HCT116 (cell line): ENCODE measurements around the gene ASS1. TPM values are rescaled to one million over a fixed set of nuclear protein-coding genes. Genes with fewer than 3 reads are reported as not detected.

ENCODE experiments used
- ATAC-seq: fragments of 200-7000 bp; cut with Tn5 transposase; 2 replicates; pipeline ENCODE4 v1.9.1; 2020; ENCODE audit warnings: mild to moderate bottlenecking, moderate library complexity
- BruUV-seq: library from RNA; stranded (reverse); fragments of 400-500 nt; replicated peaks from 2 replicates; lab custom pipeline; 2021; lab: Mats Ljungman, UMichigan
- CTCF ChIA-PET: fragments of 300-600 bp; sonication (Branson Sonifier 250); formaldehyde crosslinking; loops from one replicate; lab custom pipeline; 2021; ENCODE audit warnings: antibody characterized with exemption; lab: Charles Lee
- POLR2A ChIA-PET: fragments of 300-600, 350-600 bp; sonication (Branson Sonifier 250); formaldehyde crosslinking; loops from one replicate; lab custom pipeline; 2021; ENCODE audit warnings: antibody characterized with exemption; lab: Charles Lee
- RAD21 ChIA-PET, 2 experiments: fragments of 300-600 bp; sonication (Branson Sonifier 250); formaldehyde crosslinking; loops; one replicate each; lab custom pipeline; 2023; ENCODE audit warnings: low total read pairs in 2 of 2; ENCODE audit not compliant: uncharacterized antibody in 2 of 2, unreplicated experiment in 2 of 2, low non-redundant PET in 1 of 2; lab: Charles Lee
- DNase-seq: peaks from one replicate; pipeline ENCODE4 v3.0.0-alpha.2; 2010; ENCODE audit warnings: low read depth, low spot score
- H2AFZ ChIP-seq: fragments of 200-600 bp; shearing (Covaris generic), sonication (generic); 2 replicates; pipeline ENCODE4 v1.6.1; 2017; ENCODE audit warnings: low read depth, mixed run types, mixed read lengths, antibody characterized with exemption, low read length; ENCODE audit not compliant: poor library complexity, severe bottlenecking
- H3K27ac ChIP-seq: 2 replicates; pipeline ENCODE4 v1.5.1; 2012; ENCODE audit warnings: low read depth, low read length
- H3K27me3 ChIP-seq: fragments of 200-600 bp; sonication (generic); 2 replicates; pipeline ENCODE4 v1.6.1; 2016; ENCODE audit warnings: mixed run types, low read length, mixed read lengths; ENCODE audit not compliant: insufficient read depth
- H3K36me3 ChIP-seq, 2 experiments: fragments of 200-500 bp in 1 of 2; fragments of 200-600 bp in 1 of 2; sonication (Bioruptor generic) in 1 of 2; sonication (generic) in 1 of 2; 2 replicates each; pipeline versions ENCODE4 v1.5.1 to v1.6.1; 2014 to 2016; ENCODE audit warnings: low read length in 2 of 2, inconsistent platforms in 1 of 2, mixed read lengths in 1 of 2, mixed run types in 1 of 2; ENCODE audit not compliant: insufficient read depth in 2 of 2, control insufficient read depth in 1 of 2
- H3K4me1 ChIP-seq, 2 experiments: fragments of 200-600 bp in 1 of 2; sonication (generic) in 1 of 2; 2 replicates each; pipeline versions ENCODE4 v1.5.1 to v1.6.1; 2012 to 2017; ENCODE audit warnings: low read length in 2 of 2, inconsistent platforms in 1 of 2, mild to moderate bottlenecking in 1 of 2, mixed read lengths in 1 of 2, mixed run types in 1 of 2, moderate library complexity in 1 of 2; ENCODE audit not compliant: insufficient read depth in 2 of 2, control insufficient read depth in 1 of 2
- H3K4me2 ChIP-seq: fragments of 200-600 bp; sonication (generic); 2 replicates; pipeline ENCODE4 v1.6.1; 2017; ENCODE audit warnings: mixed run types, low read length, mixed read lengths
- H3K4me3 ChIP-seq, 2 experiments: fragments of 200-600 bp in 1 of 2; sonication (generic) in 1 of 2; replicated peaks in 1 of 2; 2 replicates each; pipeline ENCODE4 v1.5.1; 2011 to 2016; ENCODE audit warnings: low read length in 2 of 2, control low read depth in 1 of 2, low read depth in 1 of 2, mild to moderate bottlenecking in 1 of 2, mixed read lengths in 1 of 2, mixed run types in 1 of 2
- H3K79me2 ChIP-seq: fragments of 200-600 bp; sonication (generic); 2 replicates; pipeline ENCODE4 v1.6.1; 2017; ENCODE audit warnings: mild to moderate bottlenecking, mixed run types, low read length, moderate library complexity, mixed read lengths; ENCODE audit not compliant: insufficient read depth
- H3K9ac ChIP-seq: fragments of 200-600 bp; sonication (generic); 2 replicates; pipeline ENCODE4 v1.6.1; 2016; ENCODE audit warnings: low read length, mixed read lengths
- H3K9me2 ChIP-seq: fragments of 200-600 bp; sonication (generic), shearing (Covaris generic); 2 replicates; pipeline ENCODE4 v1.6.1; 2017; ENCODE audit warnings: mixed run types, mild to moderate bottlenecking, moderate library complexity; ENCODE audit not compliant: insufficient read depth
- H3K9me3 ChIP-seq, 2 experiments: fragments of 200-500 bp in 1 of 2; fragments of 200-600 bp in 1 of 2; sonication (Bioruptor generic) in 1 of 2; sonication (generic) in 1 of 2; 2 replicates each; pipeline ENCODE4 v1.6.1; 2014 to 2017; ENCODE audit warnings: low read length in 2 of 2, mixed read lengths in 2 of 2, inconsistent platforms in 1 of 2, low read depth in 1 of 2, mild to moderate bottlenecking in 1 of 2, mixed run types in 1 of 2, moderate library complexity in 1 of 2; ENCODE audit not compliant: control insufficient read depth in 1 of 2, insufficient read depth in 1 of 2
- H4K20me1 ChIP-seq: fragments of 200-600 bp; sonication (generic), shearing (Covaris generic); 2 replicates; pipeline ENCODE4 v1.6.1; 2017; ENCODE audit warnings: mixed run types, mild to moderate bottlenecking, moderate library complexity; ENCODE audit not compliant: insufficient read depth
- ATF3 ChIP-seq: IDR thresholded peaks from 2 replicates; pipeline ENCODE4 v1.6.1; 2012
- CBX3 ChIP-seq: IDR thresholded peaks from 2 replicates; pipeline ENCODE4 v1.6.1; 2012; ENCODE audit warnings: low read depth
- EGR1 ChIP-seq: IDR thresholded peaks from 2 replicates; pipeline ENCODE4 v1.6.1; 2012; ENCODE audit warnings: low read depth
- EZH2 ChIP-seq: fragments of 200-600 bp; sonication (generic); IDR thresholded peaks from 2 replicates; pipeline ENCODE4 v1.6.1; 2017; ENCODE audit warnings: antibody characterized with exemption, mixed run types
- FOSL1 ChIP-seq: IDR thresholded peaks from 2 replicates; pipeline ENCODE4 v1.6.1; 2012; ENCODE audit warnings: low read depth
- POLR2A ChIP-seq: IDR thresholded peaks from 2 replicates; pipeline ENCODE4 v1.7.0; 2011; ENCODE audit warnings: borderline replicate concordance; ENCODE audit not compliant: insufficient read depth, insufficient read length; ENCODE audit errors: extremely low read depth
- POLR2AphosphoS5 ChIP-seq: IDR thresholded peaks from 2 replicates; pipeline ENCODE4 v1.6.1; 2011; ENCODE audit warnings: mild to moderate bottlenecking, low read depth, low read length, moderate library complexity
- RAD21 ChIP-seq: IDR thresholded peaks from 2 replicates; pipeline ENCODE4 v1.6.1; 2012; ENCODE audit warnings: low read depth, mild to moderate bottlenecking
- SIN3A ChIP-seq: IDR thresholded peaks from 2 replicates; pipeline ENCODE4 v1.6.1; 2012; ENCODE audit warnings: low read depth
- SP1 ChIP-seq: IDR thresholded peaks from 2 replicates; pipeline ENCODE4 v1.6.1; 2012; ENCODE audit warnings: low read depth
- TCF7L2 ChIP-seq: IDR thresholded peaks from 2 replicates; pipeline ENCODE4 v1.7.0; 2011; ENCODE audit warnings: borderline replicate concordance, inconsistent platforms; ENCODE audit not compliant: insufficient read depth, insufficient read length; ENCODE audit errors: extremely low read depth
- YY1 ChIP-seq: IDR thresholded peaks from 2 replicates; pipeline ENCODE4 v1.6.1; 2011; ENCODE audit warnings: low read length, low read depth, moderate library complexity, mild to moderate bottlenecking; ENCODE audit not compliant: insufficient replicate concordance; ENCODE audit errors: extremely low read depth
- ZBTB33 ChIP-seq: IDR thresholded peaks from 2 replicates; pipeline ENCODE4 v1.6.1; 2011; ENCODE audit warnings: mild to moderate bottlenecking, low read length, moderate library complexity; ENCODE audit not compliant: insufficient replicate concordance; ENCODE audit errors: extremely low read depth
- ZFX ChIP-seq: fragments of 450-650 bp; IDR thresholded peaks from 2 replicates; pipeline ENCODE4 v1.6.1; 2017
- ZNF274 ChIP-seq: fragments of 200-500 bp; sonication (Bioruptor generic); IDR thresholded peaks from 2 replicates; pipeline ENCODE4 v1.6.1; 2014; ENCODE audit warnings: mild to moderate bottlenecking, low read depth, low read length, inconsistent platforms
- intact Hi-C: fragments of 100-400 bp; cut with micrococcal nuclease; formaldehyde crosslinking; loops from 2 replicates; pipeline ENCODE4 v1.10.0; 2022
- total RNA-seq: library from RNA; stranded (reverse); gene quantifications from one replicate; pipeline ENCODE4 v1.2.1, GENCODE V29; 2021; ENCODE audit not compliant: unreplicated experiment

The ASS1 gene
- total RNA-seq, 1 experiment from 2014 or later, result 92.6 TPM

GRCh38 chr9:130518233-130518632 lies 73.5 kb downstream of the ASS1 start:
- no peaks in the 10 kb centered on the region for H3K27me3 ChIP-seq
- TF ChIP-seq POLR2A (no peak), RAD21 (no peak), EGR1 (no peak), CBX3 (no peak), ATF3 (no peak)
- intact Hi-C loops, result no loop called here
- BruUV-seq, result no TSS peak
- DNase-seq, result no peak
- ChIA-PET POLR2A (no interaction called here), RAD21 (no interaction called here), CTCF (no interaction called here)
- 0 out of 4 replicates have a peak, but pooled peaks cover 0 to 7% of the 10 kb centered on the region in 2 experiments for H3K4me1 ChIP-seq
- no peak overlapping the region for H3K9ac ChIP-seq
- H3K4me2 ChIP-seq, result no peak overlapping the region
- H4K20me1 ChIP-seq, result no peaks in the 10 kb centered on the region
- no peak for ATAC-seq
- H3K27ac ChIP-seq, result no peak overlapping the region
- no peak overlapping the region for H3K4me3 ChIP-seq
- no peak overlapping the region for H2AFZ ChIP-seq
- H3K36me3 ChIP-seq, result no peaks in the 10 kb centered on the region
- H3K79me2 ChIP-seq, result no peaks in the 10 kb centered on the region
- H3K9me3 ChIP-seq, result no peaks in the 10 kb centered on the region
- H3K9me2 ChIP-seq, result no peaks in the 10 kb centered on the region

GRCh38 chr9:130518943-130519799 lies 74.4 kb downstream of the ASS1 start:
- H2AFZ ChIP-seq, result no peak overlapping the region
- no TSS peak for BruUV-seq
- 0 out of 4 replicates have a peak, but pooled peaks cover 0 to 7% of the 10 kb centered on the region in 2 experiments for H3K4me1 ChIP-seq
- H3K9me2 ChIP-seq, result no peaks in the 10 kb centered on the region
- ChIA-PET CTCF (no interaction called here), POLR2A (no interaction called here), RAD21 (no interaction called here)
- no peak for DNase-seq
- no peak overlapping the region for H3K27ac ChIP-seq
- H4K20me1 ChIP-seq, result no peaks in the 10 kb centered on the region
- no peaks in the 10 kb centered on the region for H3K79me2 ChIP-seq
- no peak overlapping the region for H3K4me2 ChIP-seq
- peak; percentile 30; the same call in 1 of the 2 replicates for ATAC-seq
- no peak overlapping the region for H3K4me3 ChIP-seq
- intact Hi-C loops, result no loop called here
- H3K9ac ChIP-seq, result no peak overlapping the region
- H3K36me3 ChIP-seq, result no peaks in the 10 kb centered on the region
- H3K9me3 ChIP-seq, result no peaks in the 10 kb centered on the region
- no peaks in the 10 kb centered on the region for H3K27me3 ChIP-seq
- TF ChIP-seq SP1 (no peak), ZNF274 (no peak), SIN3A (no peak), YY1 (no peak), FOSL1 (no peak), ATF3 (no peak), TCF7L2 (no peak), POLR2AphosphoS5 (no peak), EGR1 (no peak), EZH2 (no peak), ZFX (no peak), ZBTB33 (no peak)
